HEK293T (cell line): ENCODE data around the gene GRAMD1B.

Experiments used
- CTCF ChIA-PET: fragments of 350-600 bp; formaldehyde crosslinking; extraction: SDS; loops from one replicate; lab custom pipeline; 2021; ENCODE audit warnings: antibody characterized with exemption, inconsistent platforms; lab: Yijun Ruan, JAX
- POLR2A ChIA-PET: fragments of 350-600 bp; formaldehyde crosslinking; extraction: SDS; loops from one replicate; lab custom pipeline; 2020; ENCODE audit warnings: antibody characterized with exemption, inconsistent platforms; lab: Yijun Ruan, JAX
- DNase-seq: peaks from one replicate; pipeline ENCODE4 v3.0.0; 2012; ENCODE audit warnings: mixed read lengths; ENCODE audit errors: extremely low spot score
- ARNT ChIP-seq: fragments of 450-650 bp; IDR thresholded peaks from 2 replicates; pipeline ENCODE4 v1.6.1; 2017; ENCODE audit warnings: mild to moderate bottlenecking
- BHLHE40 ChIP-seq: fragments of 450-650 bp; IDR thresholded peaks from 2 replicates; pipeline ENCODE4 v1.6.1; 2016; ENCODE audit warnings: mild to moderate bottlenecking, moderate library complexity, borderline replicate concordance
- CTBP1 ChIP-seq: fragments of 450-650 bp; IDR thresholded peaks from 2 replicates; pipeline ENCODE4 v1.6.1; 2016; ENCODE audit warnings: borderline replicate concordance
- ELF4 ChIP-seq: fragments of 450-650 bp; IDR thresholded peaks from 2 replicates; pipeline ENCODE4 v1.6.1; 2017; ENCODE audit warnings: antibody characterized with exemption
- FOXA1 ChIP-seq: fragments of 450-650 bp; IDR thresholded peaks from 2 replicates; pipeline ENCODE4 v1.6.1; 2016; ENCODE audit warnings: mild to moderate bottlenecking
- FOXK2 ChIP-seq: fragments of 450-650 bp; IDR thresholded peaks from 2 replicates; pipeline ENCODE4 v1.6.1; 2016; ENCODE audit warnings: mild to moderate bottlenecking
- FOXM1 ChIP-seq: fragments of 450-650 bp; IDR thresholded peaks from 2 replicates; pipeline ENCODE4 v1.6.1; 2017; ENCODE audit warnings: mild to moderate bottlenecking, borderline replicate concordance
- HDGF ChIP-seq: fragments of 450-650 bp; IDR thresholded peaks from 2 replicates; pipeline ENCODE4 v1.6.1; 2017; ENCODE audit warnings: antibody characterized with exemption, borderline replicate concordance
- L3MBTL2 ChIP-seq: fragments of 450-650 bp; conservative IDR thresholded peaks from 2 replicates; pipeline ENCODE4 v1.6.1; 2016; ENCODE audit warnings: mild to moderate bottlenecking
- LEF1 ChIP-seq: fragments of 450-650 bp; IDR thresholded peaks from 2 replicates; pipeline ENCODE4 v1.6.1; 2017; ENCODE audit warnings: mild to moderate bottlenecking, borderline replicate concordance
- NFRKB ChIP-seq: fragments of 450-650 bp; IDR thresholded peaks from 2 replicates; pipeline ENCODE4 v1.6.1; 2016; ENCODE audit warnings: mild to moderate bottlenecking, moderate library complexity
- SP1 ChIP-seq: fragments of 450-650 bp; IDR thresholded peaks from 2 replicates; pipeline ENCODE4 v1.6.1; 2017
- SUZ12 ChIP-seq: fragments of 450-650 bp; IDR thresholded peaks from 2 replicates; pipeline ENCODE4 v1.6.1; 2016; ENCODE audit warnings: mild to moderate bottlenecking
- TARDBP ChIP-seq: fragments of 450-650 bp; IDR thresholded peaks from 2 replicates; pipeline ENCODE4 v1.6.1; 2016
- ZNF384 ChIP-seq: fragments of 450-650 bp; IDR thresholded peaks from 2 replicates; pipeline ENCODE4 v1.6.1; 2016
- TF ChIP-seq, protein P1 (sequence below): fragments of 450-650 bp; IDR thresholded peaks from 2 replicates; pipeline ENCODE4 v1.6.1; 2016

The GRAMD1B gene

DNA sequence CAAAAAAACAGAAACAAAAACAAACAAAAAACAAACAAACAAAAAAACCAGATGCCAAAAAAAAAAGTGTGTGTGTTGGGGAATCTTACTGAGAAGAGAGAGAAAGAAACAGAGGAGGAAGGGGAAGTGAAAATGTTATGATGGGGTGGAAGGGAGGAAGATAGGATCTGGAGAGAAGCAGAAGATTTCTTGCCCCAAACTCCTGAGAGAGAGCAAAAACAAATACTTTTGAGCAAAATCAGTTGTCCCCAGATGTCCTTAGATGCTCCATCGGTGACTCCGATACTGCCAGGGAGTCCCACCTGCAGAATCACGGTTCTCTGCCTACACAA, 19.9 kb upstream of the GRAMD1B start:
- CTCF ChIA-PET, result no interaction called here
- TF ChIP-seq BHLHE40 (no peak), ZNF384 (no peak), NFRKB (no peak), ELF4 (no peak), ARNT (no peak), SP1 (no peak), FOXA1 (no peak), SUZ12 (no peak), CTBP1 (no peak)
- POLR2A ChIA-PET, result no interaction called here
- DNase-seq, result no peak

DNA sequence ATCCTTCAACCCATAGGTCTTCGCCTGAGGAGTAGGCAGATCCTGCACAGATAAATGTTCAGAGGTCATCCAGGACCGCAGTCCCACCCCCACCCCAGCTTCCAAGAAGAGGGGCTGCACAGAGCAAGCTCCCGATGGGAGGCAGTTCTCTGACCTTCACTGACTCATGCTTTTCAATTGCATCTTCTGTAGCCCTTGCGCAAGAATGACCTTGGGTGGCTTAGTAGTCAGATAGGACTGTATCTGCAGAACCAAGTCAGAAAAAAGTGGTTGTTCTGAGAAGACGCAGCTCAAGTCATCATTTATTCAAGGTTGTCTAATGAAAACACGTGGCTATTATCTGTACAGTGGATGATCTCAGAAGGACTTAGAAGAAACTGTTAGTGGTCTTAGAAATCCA, 16.4 kb upstream of the GRAMD1B start:
- DNase-seq, result no peak
- no peak for TF ChIP-seq SUZ12
- no peak for TF ChIP-seq TARDBP
- TF ChIP-seq CTBP1, result no peak
- TF ChIP-seq SP1, result no peak
- no peak for TF ChIP-seq NFRKB
- TF ChIP-seq ARNT, result no peak
- no peak for TF ChIP-seq L3MBTL2
- TF ChIP-seq LEF1, result no peak
- TF ChIP-seq BHLHE40, result no peak
- TF ChIP-seq FOXK2, result no peak
- no peak for TF ChIP-seq ELF4
- no peak for TF ChIP-seq FOXA1
- TF ChIP-seq, protein P1, sequence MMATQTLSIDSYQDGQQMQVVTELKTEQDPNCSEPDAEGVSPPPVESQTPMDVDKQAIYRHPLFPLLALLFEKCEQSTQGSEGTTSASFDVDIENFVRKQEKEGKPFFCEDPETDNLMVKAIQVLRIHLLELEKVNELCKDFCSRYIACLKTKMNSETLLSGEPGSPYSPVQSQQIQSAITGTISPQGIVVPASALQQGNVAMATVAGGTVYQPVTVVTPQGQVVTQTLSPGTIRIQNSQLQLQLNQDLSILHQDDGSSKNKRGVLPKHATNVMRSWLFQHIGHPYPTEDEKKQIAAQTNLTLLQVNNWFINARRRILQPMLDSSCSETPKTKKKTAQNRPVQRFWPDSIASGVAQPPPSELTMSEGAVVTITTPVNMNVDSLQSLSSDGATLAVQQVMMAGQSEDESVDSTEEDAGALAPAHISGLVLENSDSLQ, result no peak
- TF ChIP-seq FOXM1, result no peak
- ChIA-PET CTCF (interaction anchor here (0.7 kb wide), 1 partner anchor 60 kb away, joined by 3 read pairs; no protein-coding TSS in a partner anchor), POLR2A (no interaction called here)

DNA sequence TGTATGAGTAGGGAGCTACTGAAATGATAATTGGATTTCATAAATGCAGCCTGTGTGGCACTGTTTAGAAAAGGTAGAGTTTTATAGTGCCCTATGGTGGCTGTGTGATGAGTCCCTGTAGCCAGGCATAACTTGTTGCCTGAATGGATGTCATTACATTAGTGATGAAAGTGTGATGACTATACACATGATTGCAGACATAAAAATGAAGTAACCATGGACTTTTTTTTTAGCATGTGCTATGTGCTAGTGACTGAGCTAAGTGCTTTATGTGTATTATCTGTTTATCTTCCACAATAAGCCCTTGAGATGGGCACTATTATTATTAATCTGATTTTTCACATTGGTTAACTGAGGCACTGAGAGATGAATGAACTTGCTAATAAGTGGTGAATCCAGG, 13.5 kb upstream of the GRAMD1B start:
- no peak for DNase-seq
- POLR2A ChIA-PET, result no interaction called here
- TF ChIP-seq FOXA1 (no peak), ZNF384 (no peak), NFRKB (no peak), TARDBP (no peak), FOXK2 (no peak), LEF1 (no peak), SP1 (no peak), L3MBTL2 (no peak), ELF4 (no peak), CTBP1 (no peak)
- TF ChIP-seq, protein P1, result no peak
- CTCF ChIA-PET, result interaction anchor here (3.6 kb wide), 1 partner anchor 10 kb away, joined by 14 read pairs; no protein-coding TSS in a partner anchor

DNA sequence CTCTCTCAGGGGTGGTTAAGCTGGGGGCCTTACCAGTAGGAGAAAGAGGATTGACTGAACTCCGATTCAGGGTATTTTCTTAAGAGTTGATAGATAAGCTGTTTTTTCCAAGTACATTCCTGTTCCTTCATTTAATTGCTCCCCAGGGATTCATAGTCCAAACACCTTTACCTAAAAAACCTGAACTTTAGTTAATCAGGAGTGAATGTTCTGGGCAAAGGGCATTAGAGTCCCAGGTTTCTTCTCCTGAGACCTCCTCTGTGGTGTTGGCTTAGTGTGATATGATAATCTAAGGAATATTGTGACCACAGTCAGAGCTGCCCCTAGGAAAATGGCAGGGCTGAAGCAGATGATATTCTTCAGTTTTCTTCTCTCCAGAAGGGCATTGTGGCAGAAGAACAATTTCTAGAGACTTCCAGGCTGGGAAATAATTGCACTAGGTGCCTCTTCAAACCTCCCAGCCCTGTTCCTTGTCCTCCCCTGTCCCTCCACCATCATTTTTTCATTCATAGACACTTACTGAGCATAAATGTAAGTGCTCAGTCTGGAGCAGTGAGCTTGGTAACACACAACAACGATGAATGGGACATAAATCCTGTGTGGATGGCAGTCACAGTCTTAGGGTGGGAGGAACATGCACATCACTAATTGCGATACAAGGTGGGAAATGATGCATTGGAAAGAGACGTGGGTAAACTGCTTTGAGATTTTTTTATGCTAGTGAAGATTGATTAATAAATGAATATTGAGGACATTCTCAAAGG, 11.5 kb upstream of the GRAMD1B start:
- TF ChIP-seq LEF1, result no peak
- no peak for TF ChIP-seq TARDBP
- no peak for TF ChIP-seq FOXA1
- no peak for TF ChIP-seq HDGF
- TF ChIP-seq FOXK2, result no peak
- TF ChIP-seq NFRKB, result no peak
- no peak for TF ChIP-seq SUZ12
- no peak for TF ChIP-seq ELF4
- TF ChIP-seq CTBP1, result no peak
- TF ChIP-seq ZNF384, result no peak
- no peak for TF ChIP-seq BHLHE40
- TF ChIP-seq L3MBTL2, result no peak
- no peak for TF ChIP-seq FOXM1
- no peak for TF ChIP-seq ARNT
- CTCF ChIA-PET, result interaction anchor here (0.6 to 3.6 kb wide), 2 partner anchors 11 to 420 kb away, joined by 3 to 14 read pairs; no protein-coding TSS in a partner anchor
- POLR2A ChIA-PET, result no interaction called here
- no peak for DNase-seq

DNA sequence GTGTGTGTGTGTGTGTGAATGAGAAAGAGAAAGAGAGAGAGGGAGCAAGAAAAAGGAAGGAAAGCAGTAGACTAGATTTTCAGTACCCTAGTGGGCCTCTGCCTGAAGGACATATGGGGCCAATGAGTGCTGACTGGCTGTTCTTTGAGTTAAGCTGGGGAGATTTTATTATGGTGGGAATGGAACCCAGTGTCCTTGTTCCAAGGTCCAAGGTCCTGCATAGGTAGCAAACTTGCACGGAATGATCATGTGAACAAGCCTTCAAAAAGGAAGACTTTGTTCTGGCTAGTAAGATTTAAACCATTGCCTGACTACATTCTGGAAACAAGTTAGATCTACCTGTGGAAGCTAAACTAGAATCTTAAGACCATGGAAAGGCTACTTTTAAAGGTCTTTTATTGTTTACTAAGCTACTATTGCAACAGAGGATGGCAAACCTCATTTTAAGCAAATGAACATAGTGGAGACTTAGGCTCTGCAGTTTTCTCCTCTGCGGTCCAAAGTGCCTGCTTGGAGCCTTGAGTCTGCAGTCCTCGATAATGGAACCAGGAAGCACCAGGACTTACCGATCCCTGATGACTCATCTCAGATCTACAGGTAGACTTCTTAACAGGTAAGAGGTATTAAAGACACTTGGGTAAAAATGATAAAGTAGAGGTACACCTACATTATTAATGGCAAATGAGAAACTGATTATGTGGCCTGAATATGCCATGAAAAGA, 10.2 kb upstream of the GRAMD1B start:
- CTCF ChIA-PET, result interaction anchor here (0.7 to 3.6 kb wide), 2 partner anchors 13 to 51 kb away, joined by 3 to 14 read pairs; no protein-coding TSS in a partner anchor
- no peak for DNase-seq
- POLR2A ChIA-PET, result no interaction called here
- no peak for TF ChIP-seq HDGF
- no peak for TF ChIP-seq ARNT
- TF ChIP-seq, protein P1, result no peak
- no peak for TF ChIP-seq FOXA1
- no peak for TF ChIP-seq L3MBTL2
- TF ChIP-seq NFRKB, result no peak
- no peak for TF ChIP-seq ELF4
- TF ChIP-seq SUZ12, result no peak
- TF ChIP-seq SP1, result no peak
- TF ChIP-seq CTBP1, result no peak
- no peak for TF ChIP-seq BHLHE40
- TF ChIP-seq TARDBP, result no peak
- no peak for TF ChIP-seq FOXK2
- no peak for TF ChIP-seq ZNF384
- no peak for TF ChIP-seq LEF1
- TF ChIP-seq FOXM1, result no peak
